Neural cell (in vitro differentiated cells): ENCODE results near the gene LRBA. TPM values are rescaled to one million over a fixed set of nuclear protein-coding genes. Genes with fewer than 3 reads are reported as not detected.

Experiments
- H2AFZ ChIP-seq: fragments of 200-600, 300-800 bp; sonication (generic), shearing (Covaris generic); 2 replicates; pipeline ENCODE4 v1.6.0; 2014; ENCODE audit warnings: low read depth, mild to moderate bottlenecking, antibody characterized with exemption, low read length, moderate library complexity
- H3F3A ChIP-seq: fragments of 200-600 bp; shearing (Covaris generic); 2 replicates; pipeline ENCODE4 v1.6.1; 2016; ENCODE audit warnings: mild to moderate bottlenecking, moderate library complexity, mixed read lengths, antibody characterized with exemption, low read length; ENCODE audit not compliant: insufficient read depth, poor library complexity, severe bottlenecking
- H3K27ac ChIP-seq: fragments of 200-600, 300-800 bp; sonication (generic), shearing (Covaris generic); 2 replicates; pipeline ENCODE4 v1.5.1; 2014; ENCODE audit warnings: mild to moderate bottlenecking, low read length, moderate library complexity
- H3K27me3 ChIP-seq: fragments of 300-800, 200-600 bp; sonication (generic), shearing (Covaris generic); 2 replicates; pipeline ENCODE4 v1.6.0; 2014; ENCODE audit warnings: mild to moderate bottlenecking, low read depth, low read length, moderate library complexity; ENCODE audit not compliant: insufficient read depth
- H3K36me3 ChIP-seq: fragments of 300-800, 200-600 bp; sonication (generic), shearing (Covaris generic); 2 replicates; pipeline ENCODE4 v1.5.1; 2014; ENCODE audit warnings: mild to moderate bottlenecking, antibody characterized with exemption, low read length, moderate library complexity; ENCODE audit not compliant: insufficient read depth
- H3K4me2 ChIP-seq: fragments of 300-800, 200-600 bp; sonication (generic), shearing (Covaris generic); 2 replicates; pipeline ENCODE4 v1.6.0; 2014; ENCODE audit warnings: mild to moderate bottlenecking, low read length
- H3K4me3 ChIP-seq: fragments of 300-800, 200-600 bp; sonication (generic), shearing (Covaris generic); 2 replicates; pipeline ENCODE4 v1.5.1; 2014; ENCODE audit warnings: mild to moderate bottlenecking, low read length, moderate library complexity
- H3K79me2 ChIP-seq: fragments of 200-600 bp; shearing (Covaris generic); replicated peaks from 2 replicates; pipeline ENCODE4 v1.6.0; 2014; ENCODE audit warnings: mild to moderate bottlenecking, low read length, moderate library complexity; ENCODE audit not compliant: insufficient read depth
- H3K9ac ChIP-seq: fragments of 300-800, 200-600 bp; sonication (generic), shearing (Covaris generic); 2 replicates; pipeline ENCODE4 v1.6.1; 2016; ENCODE audit warnings: mild to moderate bottlenecking, low read length, mixed read lengths
- H3K9me2 ChIP-seq: fragments of 200-600 bp; shearing (Covaris generic); 2 replicates; pipeline ENCODE4 v1.6.1; 2016; ENCODE audit warnings: mild to moderate bottlenecking, low read length, mixed read lengths; ENCODE audit not compliant: insufficient read depth
- H3K9me3 ChIP-seq: fragments of 200-600, 300-800 bp; sonication (generic), shearing (Covaris generic); 2 replicates; pipeline ENCODE4 v1.6.1; 2016; ENCODE audit warnings: mild to moderate bottlenecking, mixed run types, low read length, moderate library complexity, mixed read lengths
- H4K20me1 ChIP-seq: fragments of 200-600 bp; shearing (Covaris generic); 2 replicates; pipeline ENCODE4 v1.6.1; 2016; ENCODE audit warnings: mild to moderate bottlenecking, mixed run types; ENCODE audit not compliant: insufficient read depth
- EP300 ChIP-seq: fragments of 450-650 bp; conservative IDR thresholded peaks from 2 replicates; pipeline ENCODE4 v1.6.1; 2014; ENCODE audit warnings: antibody characterized with exemption, mild to moderate bottlenecking, moderate library complexity; ENCODE audit not compliant: poor library complexity, severe bottlenecking
- EZH2 ChIP-seq: fragments of 200-600, 300-800 bp; shearing (Covaris generic), sonication (generic); IDR thresholded peaks from 2 replicates; pipeline ENCODE4 v1.6.1; 2014; ENCODE audit warnings: antibody characterized with exemption, low read length, borderline replicate concordance, mild to moderate bottlenecking; ENCODE audit not compliant: insufficient read depth, poor library complexity, severe bottlenecking
- MXI1 ChIP-seq: fragments of 450-650 bp; conservative IDR thresholded peaks from 2 replicates; pipeline ENCODE4 v1.6.1; 2014; ENCODE audit warnings: antibody characterized with exemption, mild to moderate bottlenecking; ENCODE audit not compliant: poor library complexity, severe bottlenecking
- POLR2AphosphoS5 ChIP-seq: IDR thresholded peaks from 2 replicates; pipeline ENCODE4 v1.6.1; 2012
- RAD21 ChIP-seq: fragments of 450-650 bp; conservative IDR thresholded peaks from 2 replicates; pipeline ENCODE4 v1.6.1; 2014; ENCODE audit warnings: antibody characterized with exemption, mild to moderate bottlenecking, moderate library complexity
- SMC3 ChIP-seq: fragments of 450-650 bp; conservative IDR thresholded peaks from 2 replicates; pipeline ENCODE4 v1.6.1; 2014; ENCODE audit warnings: antibody characterized with exemption, mild to moderate bottlenecking, moderate library complexity; ENCODE audit not compliant: poor library complexity
- TAF1 ChIP-seq: IDR thresholded peaks from 2 replicates; pipeline ENCODE4 v1.6.1; 2012; ENCODE audit warnings: low read depth
- polyA plus RNA-seq: library from polyadenylated mRNA; depleted of rRNA; stranded (reverse); fragments of >200 nt; gene quantifications from 2 replicates; pipeline ENCODE4 v1.2.3, GENCODE V29; 2014
- TF ChIP-seq, protein P1 (sequence below): IDR thresholded peaks from 2 replicates; pipeline ENCODE4 v1.6.1; 2012; ENCODE audit warnings: borderline replicate concordance
- TF ChIP-seq, protein P2 (sequence below): fragments of 450-650 bp; IDR thresholded peaks from 2 replicates; pipeline ENCODE4 v1.5.1; 2014; ENCODE audit warnings: antibody characterized with exemption, mild to moderate bottlenecking, moderate library complexity; ENCODE audit not compliant: poor library complexity, severe bottlenecking

Gene LRBA
- polyA plus RNA-seq, 1 donor from 2014 or later, result 7.1 TPM

GRCh38 chr4:151049430-151049884 lies 34.4 kb upstream of the LRBA start:
- no peak overlapping the region for H3K4me2 ChIP-seq

GRCh38 chr4:151048913-151049312 lies 33.8 kb upstream of the LRBA start:
- no peak for TF ChIP-seq MXI1
- Histone ChIP-seq H3K9me2 (no peaks in the 10 kb centered on the region), H3K4me3 (no peak overlapping the region), H3K27me3 (no peaks in the 10 kb centered on the region), H3K36me3 (no peaks in the 10 kb centered on the region), H2AFZ (no peak overlapping the region), H4K20me1 (no peaks in the 10 kb centered on the region), H3K79me2 (no peaks in the 10 kb centered on the region), H3K27ac (no peak overlapping the region), H3K9ac (no peak overlapping the region), H3F3A (no peaks in the 10 kb centered on the region), H3K9me3 (no peaks in the 10 kb centered on the region), H3K4me2 (no peak overlapping the region)

More at GRCh38 chr4:151049430-151049884, 34.4 kb upstream of the LRBA start:
- no peak overlapping the region for H3K27ac ChIP-seq
- no peak overlapping the region for H3K4me3 ChIP-seq
- H3K79me2 ChIP-seq, result no peaks in the 10 kb centered on the region
- no peaks in the 10 kb centered on the region for H3K9me2 ChIP-seq
- H4K20me1 ChIP-seq, result no peaks in the 10 kb centered on the region
- H3K9me3 ChIP-seq, result no peaks in the 10 kb centered on the region
- no peak overlapping the region for H3K9ac ChIP-seq
- H3F3A ChIP-seq, result no peaks in the 10 kb centered on the region
- no peak overlapping the region for H2AFZ ChIP-seq
- no peaks in the 10 kb centered on the region for H3K27me3 ChIP-seq
- TF ChIP-seq, protein P1, sequence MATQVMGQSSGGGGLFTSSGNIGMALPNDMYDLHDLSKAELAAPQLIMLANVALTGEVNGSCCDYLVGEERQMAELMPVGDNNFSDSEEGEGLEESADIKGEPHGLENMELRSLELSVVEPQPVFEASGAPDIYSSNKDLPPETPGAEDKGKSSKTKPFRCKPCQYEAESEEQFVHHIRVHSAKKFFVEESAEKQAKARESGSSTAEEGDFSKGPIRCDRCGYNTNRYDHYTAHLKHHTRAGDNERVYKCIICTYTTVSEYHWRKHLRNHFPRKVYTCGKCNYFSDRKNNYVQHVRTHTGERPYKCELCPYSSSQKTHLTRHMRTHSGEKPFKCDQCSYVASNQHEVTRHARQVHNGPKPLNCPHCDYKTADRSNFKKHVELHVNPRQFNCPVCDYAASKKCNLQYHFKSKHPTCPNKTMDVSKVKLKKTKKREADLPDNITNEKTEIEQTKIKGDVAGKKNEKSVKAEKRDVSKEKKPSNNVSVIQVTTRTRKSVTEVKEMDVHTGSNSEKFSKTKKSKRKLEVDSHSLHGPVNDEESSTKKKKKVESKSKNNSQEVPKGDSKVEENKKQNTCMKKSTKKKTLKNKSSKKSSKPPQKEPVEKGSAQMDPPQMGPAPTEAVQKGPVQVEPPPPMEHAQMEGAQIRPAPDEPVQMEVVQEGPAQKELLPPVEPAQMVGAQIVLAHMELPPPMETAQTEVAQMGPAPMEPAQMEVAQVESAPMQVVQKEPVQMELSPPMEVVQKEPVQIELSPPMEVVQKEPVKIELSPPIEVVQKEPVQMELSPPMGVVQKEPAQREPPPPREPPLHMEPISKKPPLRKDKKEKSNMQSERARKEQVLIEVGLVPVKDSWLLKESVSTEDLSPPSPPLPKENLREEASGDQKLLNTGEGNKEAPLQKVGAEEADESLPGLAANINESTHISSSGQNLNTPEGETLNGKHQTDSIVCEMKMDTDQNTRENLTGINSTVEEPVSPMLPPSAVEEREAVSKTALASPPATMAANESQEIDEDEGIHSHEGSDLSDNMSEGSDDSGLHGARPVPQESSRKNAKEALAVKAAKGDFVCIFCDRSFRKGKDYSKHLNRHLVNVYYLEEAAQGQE, result no peak
- TF ChIP-seq RAD21, result no peak
- no peak for TF ChIP-seq EP300
- TF ChIP-seq POLR2AphosphoS5, result no peak
- TF ChIP-seq TAF1, result no peak
- no peak for TF ChIP-seq EZH2
- TF ChIP-seq SMC3, result no peak
- TF ChIP-seq, protein P2, sequence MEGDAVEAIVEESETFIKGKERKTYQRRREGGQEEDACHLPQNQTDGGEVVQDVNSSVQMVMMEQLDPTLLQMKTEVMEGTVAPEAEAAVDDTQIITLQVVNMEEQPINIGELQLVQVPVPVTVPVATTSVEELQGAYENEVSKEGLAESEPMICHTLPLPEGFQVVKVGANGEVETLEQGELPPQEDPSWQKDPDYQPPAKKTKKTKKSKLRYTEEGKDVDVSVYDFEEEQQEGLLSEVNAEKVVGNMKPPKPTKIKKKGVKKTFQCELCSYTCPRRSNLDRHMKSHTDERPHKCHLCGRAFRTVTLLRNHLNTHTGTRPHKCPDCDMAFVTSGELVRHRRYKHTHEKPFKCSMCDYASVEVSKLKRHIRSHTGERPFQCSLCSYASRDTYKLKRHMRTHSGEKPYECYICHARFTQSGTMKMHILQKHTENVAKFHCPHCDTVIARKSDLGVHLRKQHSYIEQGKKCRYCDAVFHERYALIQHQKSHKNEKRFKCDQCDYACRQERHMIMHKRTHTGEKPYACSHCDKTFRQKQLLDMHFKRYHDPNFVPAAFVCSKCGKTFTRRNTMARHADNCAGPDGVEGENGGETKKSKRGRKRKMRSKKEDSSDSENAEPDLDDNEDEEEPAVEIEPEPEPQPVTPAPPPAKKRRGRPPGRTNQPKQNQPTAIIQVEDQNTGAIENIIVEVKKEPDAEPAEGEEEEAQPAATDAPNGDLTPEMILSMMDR, result no peak
- TF ChIP-seq MXI1, result no peak
- H3K36me3 ChIP-seq, result no peaks in the 10 kb centered on the region

DNA sequence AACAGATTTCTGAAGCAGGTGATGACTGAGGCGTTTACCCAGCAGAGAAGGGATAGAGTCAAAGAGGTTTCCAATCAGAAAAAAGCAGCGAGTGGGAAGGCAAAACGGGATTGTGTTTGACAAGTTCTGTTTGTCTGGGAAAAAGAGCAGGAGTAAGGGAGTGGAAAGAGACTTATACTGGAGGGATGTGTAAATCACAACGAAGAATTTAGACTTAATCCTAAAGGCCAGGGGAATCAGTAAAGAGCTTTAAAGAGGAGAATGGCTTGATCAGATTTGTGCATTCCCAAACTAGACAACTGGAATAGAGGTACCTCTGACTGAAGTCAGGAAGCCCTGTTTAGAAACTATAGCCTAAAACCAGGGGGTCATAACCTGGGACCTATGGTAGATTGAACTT lies 31.5 kb upstream of the LRBA start:
- no peaks in the 10 kb centered on the region for H3F3A ChIP-seq
- H3K9me3 ChIP-seq, result no peaks in the 10 kb centered on the region
- no peaks in the 10 kb centered on the region for H3K36me3 ChIP-seq
- no peak overlapping the region for H2AFZ ChIP-seq
- H3K79me2 ChIP-seq, result no peaks in the 10 kb centered on the region
- no peaks in the 10 kb centered on the region for H3K9me2 ChIP-seq
- H3K27ac ChIP-seq, result no peak overlapping the region
- no peaks in the 10 kb centered on the region for H4K20me1 ChIP-seq
- no peak overlapping the region for H3K9ac ChIP-seq
- H3K27me3 ChIP-seq, result no peaks in the 10 kb centered on the region
- no peak overlapping the region for H3K4me2 ChIP-seq
- TF ChIP-seq, protein P2, result no peak
- TF ChIP-seq MXI1 (no peak), RAD21 (no peak)
- no peak overlapping the region for H3K4me3 ChIP-seq
